Stimulated activated naive B cell treated with anti-CD40 and anti-IgM and Interleukin-4, amounts not matched to agents 10 μg/mL and 1 μg/mL and 100 μg/mL, for 72 hours (primary cell): ENCODE measurements around the gene BRINP2.

Experiments
- ATAC-seq, 2 donors: fragments of 150-1000 bp; cut with Tn5 transposase; replicated peaks; 2 replicates each; pipeline ENCODE4 v1.10.0; 2021; ENCODE audit warnings: moderate library complexity in 1 of 2
- DNase-seq: peaks from one replicate; pipeline ENCODE4 v3.0.0; 2021
- H3K27ac Mint-ChIP-seq: one replicate; pipeline ENCODE4 v1.8.0; 2022; ENCODE audit warnings: mild to moderate bottlenecking, mixed read lengths
- H3K27me3 Mint-ChIP-seq, 2 donors: one replicate each; pipeline ENCODE4 v1.8.0; 2022; ENCODE audit warnings: mixed read lengths in 2 of 2
- H3K36me3 Mint-ChIP-seq, 2 donors: one replicate each; pipeline ENCODE4 v1.8.0; 2022; ENCODE audit warnings: mixed read lengths in 2 of 2, mild to moderate bottlenecking in 1 of 2
- H3K4me1 Mint-ChIP-seq, 2 donors: one replicate each; pipeline ENCODE4 v1.8.0; 2022; ENCODE audit warnings: mixed read lengths in 2 of 2, mild to moderate bottlenecking in 1 of 2
- H3K4me3 Mint-ChIP-seq, 2 donors: one replicate each; pipeline ENCODE4 v1.8.0; 2022; ENCODE audit warnings: mild to moderate bottlenecking in 2 of 2, mixed read lengths in 2 of 2, moderate library complexity in 1 of 2
- H3K9me3 Mint-ChIP-seq, 2 donors: one replicate each; pipeline ENCODE4 v1.8.0; 2022; ENCODE audit warnings: mixed read lengths in 2 of 2, mild to moderate bottlenecking in 1 of 2

The BRINP2 gene, protein sequence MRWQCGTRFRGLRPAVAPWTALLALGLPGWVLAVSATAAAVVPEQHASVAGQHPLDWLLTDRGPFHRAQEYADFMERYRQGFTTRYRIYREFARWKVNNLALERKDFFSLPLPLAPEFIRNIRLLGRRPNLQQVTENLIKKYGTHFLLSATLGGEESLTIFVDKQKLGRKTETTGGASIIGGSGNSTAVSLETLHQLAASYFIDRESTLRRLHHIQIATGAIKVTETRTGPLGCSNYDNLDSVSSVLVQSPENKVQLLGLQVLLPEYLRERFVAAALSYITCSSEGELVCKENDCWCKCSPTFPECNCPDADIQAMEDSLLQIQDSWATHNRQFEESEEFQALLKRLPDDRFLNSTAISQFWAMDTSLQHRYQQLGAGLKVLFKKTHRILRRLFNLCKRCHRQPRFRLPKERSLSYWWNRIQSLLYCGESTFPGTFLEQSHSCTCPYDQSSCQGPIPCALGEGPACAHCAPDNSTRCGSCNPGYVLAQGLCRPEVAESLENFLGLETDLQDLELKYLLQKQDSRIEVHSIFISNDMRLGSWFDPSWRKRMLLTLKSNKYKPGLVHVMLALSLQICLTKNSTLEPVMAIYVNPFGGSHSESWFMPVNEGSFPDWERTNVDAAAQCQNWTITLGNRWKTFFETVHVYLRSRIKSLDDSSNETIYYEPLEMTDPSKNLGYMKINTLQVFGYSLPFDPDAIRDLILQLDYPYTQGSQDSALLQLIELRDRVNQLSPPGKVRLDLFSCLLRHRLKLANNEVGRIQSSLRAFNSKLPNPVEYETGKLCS

DNA sequence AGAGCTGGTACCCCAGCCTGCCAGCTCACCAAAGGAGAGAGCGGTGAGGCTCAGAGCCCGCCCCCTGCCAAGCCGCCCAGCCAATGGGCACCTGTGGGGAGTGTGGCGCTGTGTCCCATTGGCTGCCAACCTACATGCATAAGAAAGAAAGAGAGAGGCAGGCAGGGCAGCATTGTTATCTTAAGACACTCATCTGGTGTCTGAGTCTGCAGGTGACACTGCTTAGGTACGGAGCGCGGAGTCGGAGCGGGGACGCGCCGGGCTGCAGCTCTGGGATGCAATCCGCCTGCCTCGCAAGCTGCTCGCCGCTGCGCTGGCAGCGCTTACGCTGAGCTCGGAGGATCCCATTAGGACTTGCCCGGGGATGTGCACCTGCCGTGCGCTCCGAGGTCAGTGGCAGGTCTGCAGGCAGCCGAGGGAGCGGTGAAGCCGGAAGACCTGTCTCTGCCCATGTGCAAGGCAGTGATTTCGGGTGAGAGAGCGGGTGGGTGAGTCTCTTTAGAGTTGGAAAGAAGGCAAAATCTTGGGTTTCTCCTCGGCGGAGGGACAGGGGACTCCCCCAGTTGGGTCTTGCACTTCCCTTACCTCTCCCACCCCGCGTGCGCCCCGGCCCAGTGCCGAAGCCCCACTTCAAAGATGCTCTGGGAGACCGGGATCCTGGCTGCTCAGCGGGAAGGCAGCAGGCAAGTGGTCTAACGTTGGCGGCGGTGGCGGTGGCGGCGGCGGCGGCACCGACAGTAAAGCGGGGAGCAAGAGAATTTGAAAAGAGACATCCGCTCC lies at the start of gene BRINP2:
Gene BRINP2 (plus strand): TSS at position 203 of the 780 bp plus-strand sequence. CDS start 58,919 bp downstream, outside the sequence.
- peak; percentile 9 for DNase-seq
- Mint-ChIP-seq H3K27me3 (peaks cover 6 to 12% of the 10 kb centered on the region in 2 donors), H3K4me1 (peaks cover 0 to 2% of the 10 kb centered on the region in 2 donors), H3K27ac (no peak within 1 kb of the TSS), H3K9me3 (peaks cover 0 to 2% of the 10 kb centered on the region in 2 donors), H3K36me3 (no peaks in the 10 kb centered on the region), H3K4me3 (no peak within 1 kb of the TSS)
- peak; percentile 89 to 93 for ATAC-seq

- Mint-ChIP-seq H3K9me3 (no peaks in the 10 kb centered on the region), H3K27me3 (no peaks in the 10 kb centered on the region)
- peak; percentile 14 to 39 for ATAC-seq
These were observed 48.1 kb upstream of the BRINP2 start for GRCh38 chr1:177122461-177123251.

DNA sequence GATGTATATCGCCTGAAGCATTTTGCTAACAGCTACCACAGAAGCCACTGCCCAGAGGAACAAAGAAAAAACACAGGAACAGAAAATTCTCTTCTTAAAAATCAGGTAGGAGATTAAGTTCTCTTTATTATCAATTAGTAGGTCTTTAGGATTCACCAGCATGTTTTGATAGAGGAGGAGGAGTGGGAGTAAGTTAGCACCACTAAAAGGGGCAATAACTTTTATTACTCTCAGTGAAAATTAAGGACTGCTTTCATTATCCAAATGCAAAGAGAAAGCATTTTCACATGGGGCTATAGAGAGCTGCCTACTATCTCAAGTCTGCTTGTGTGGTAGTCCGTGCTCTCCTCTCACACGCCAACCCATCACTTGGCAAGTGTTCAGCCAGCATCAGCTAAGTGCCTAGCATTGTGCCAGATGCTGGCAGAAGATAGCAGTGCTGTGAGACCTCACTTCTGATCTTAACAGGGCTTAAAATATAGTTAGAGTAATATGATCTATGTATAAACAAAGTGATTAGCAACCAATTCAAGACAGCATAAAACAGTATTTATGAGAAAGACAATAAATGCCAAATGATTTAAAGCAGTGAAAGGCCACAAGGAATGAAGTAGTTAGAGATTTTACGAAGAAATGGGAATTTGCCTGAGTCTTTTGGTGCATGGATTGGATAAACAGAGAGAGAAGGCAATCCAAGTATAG lies 46.0 kb upstream of the BRINP2 start:
- Mint-ChIP-seq H3K4me1 (peaks cover 3 to 7% of the 10 kb centered on the region in 2 donors), H3K36me3 (no peaks in the 10 kb centered on the region)

More at GRCh38 chr1:177122461-177123251, 48.1 kb upstream of the BRINP2 start:
- H3K4me1 Mint-ChIP-seq = peaks cover 3 to 7% of the 10 kb centered on the region in 2 donors
- no peaks in the 10 kb centered on the region for H3K36me3 Mint-ChIP-seq
- no peak overlapping the region for H3K27ac Mint-ChIP-seq
- DNase-seq = no peak
- no peak overlapping the region for H3K4me3 Mint-ChIP-seq

GRCh38 chr1:177126267-177126666 lies 44.5 kb upstream of the BRINP2 start:
- Mint-ChIP-seq H3K27ac (no peak overlapping the region), H3K4me3 (no peak overlapping the region), H3K9me3 (no peaks in the 10 kb centered on the region), H3K4me1 (peaks cover 3 to 7% of the 10 kb centered on the region in 2 donors), H3K36me3 (no peaks in the 10 kb centered on the region), H3K27me3 (no peaks in the 10 kb centered on the region)
- DNase-seq = no peak
- ATAC-seq = no peak

More for the DNA sequence above, 46.0 kb upstream of the BRINP2 start:
- H3K9me3 Mint-ChIP-seq = no peaks in the 10 kb centered on the region
- H3K4me3 Mint-ChIP-seq = no peak overlapping the region
- H3K27ac Mint-ChIP-seq = no peak overlapping the region
- ATAC-seq = no peak
- H3K27me3 Mint-ChIP-seq = no peaks in the 10 kb centered on the region
- DNase-seq = no peak

- no peaks in the 10 kb centered on the region for H3K9me3 Mint-ChIP-seq
- peaks cover 0 to 4% of the 10 kb centered on the region in 2 donors for H3K27me3 Mint-ChIP-seq
- ATAC-seq (no peak), DNase-seq (no peak)
- H3K27ac Mint-ChIP-seq = no peak overlapping the region
- no peaks in the 10 kb centered on the region for H3K4me1 Mint-ChIP-seq
- H3K4me3 Mint-ChIP-seq = no peak overlapping the region
- no peaks in the 10 kb centered on the region for H3K36me3 Mint-ChIP-seq
These were observed 42.0 kb upstream of the BRINP2 start for GRCh38 chr1:177128665-177129281.

GRCh38 chr1:177130451-177130945 lies 40.3 kb upstream of the BRINP2 start:
- DNase-seq = no peak
- no peak for ATAC-seq
- H3K27ac Mint-ChIP-seq = no peak overlapping the region
- no peaks in the 10 kb centered on the region for H3K9me3 Mint-ChIP-seq
- no peaks in the 10 kb centered on the region for H3K36me3 Mint-ChIP-seq
- H3K4me3 Mint-ChIP-seq = no peak overlapping the region
- peaks cover 0 to 4% of the 10 kb centered on the region in 2 donors for H3K27me3 Mint-ChIP-seq
- peaks cover 3 to 11% of the 10 kb centered on the region in 2 donors for H3K4me1 Mint-ChIP-seq

GRCh38 chr1:177131723-177132122 lies 39.0 kb upstream of the BRINP2 start:
- no peaks in the 10 kb centered on the region for H3K36me3 Mint-ChIP-seq
- H3K4me1 Mint-ChIP-seq = peaks cover 4 to 11% of the 10 kb centered on the region in 2 donors
- peaks cover 0 to 4% of the 10 kb centered on the region in 2 donors for H3K27me3 Mint-ChIP-seq
- H3K27ac Mint-ChIP-seq = no peak overlapping the region
- ATAC-seq (no peak), DNase-seq (no peak)
- no peaks in the 10 kb centered on the region for H3K9me3 Mint-ChIP-seq
- H3K4me3 Mint-ChIP-seq = no peak overlapping the region

DNA sequence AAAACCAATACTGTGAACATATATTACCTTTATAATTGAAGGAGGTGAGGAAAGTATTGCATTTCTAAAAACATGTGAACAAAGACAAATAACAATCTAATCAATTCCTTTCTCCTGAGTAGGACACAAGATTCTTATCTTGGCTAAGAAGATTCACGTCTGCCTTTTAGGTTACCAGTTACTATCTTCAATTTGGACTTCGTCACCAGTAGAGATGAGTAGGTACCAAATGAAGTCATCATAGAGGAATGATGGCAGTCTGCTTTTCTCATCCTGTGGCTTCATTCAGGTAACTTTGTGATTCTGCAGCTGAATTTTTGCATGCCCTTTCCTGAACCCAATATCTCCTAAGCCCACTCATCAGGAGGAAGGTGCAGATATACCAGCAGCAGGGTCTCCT lies 38.6 kb upstream of the BRINP2 start:
- Mint-ChIP-seq H3K4me1 (peaks cover 4 to 11% of the 10 kb centered on the region in 2 donors), H3K27ac (no peak overlapping the region), H3K9me3 (no peaks in the 10 kb centered on the region), H3K4me3 (no peak overlapping the region), H3K27me3 (peaks cover 0 to 4% of the 10 kb centered on the region in 2 donors), H3K36me3 (no peaks in the 10 kb centered on the region)
- no peak for DNase-seq
- no peak for ATAC-seq

GRCh38 chr1:177133977-177134538 lies 36.7 kb upstream of the BRINP2 start:
- no peak overlapping the region for H3K4me3 Mint-ChIP-seq
- H3K27me3 Mint-ChIP-seq = peaks cover 0 to 4% of the 10 kb centered on the region in 2 donors
- ATAC-seq (no peak), DNase-seq (no peak)
- H3K27ac Mint-ChIP-seq = no peak overlapping the region
- H3K4me1 Mint-ChIP-seq = peaks cover 7 to 11% of the 10 kb centered on the region in 2 donors
- H3K36me3 Mint-ChIP-seq = no peaks in the 10 kb centered on the region
- no peaks in the 10 kb centered on the region for H3K9me3 Mint-ChIP-seq

DNA sequence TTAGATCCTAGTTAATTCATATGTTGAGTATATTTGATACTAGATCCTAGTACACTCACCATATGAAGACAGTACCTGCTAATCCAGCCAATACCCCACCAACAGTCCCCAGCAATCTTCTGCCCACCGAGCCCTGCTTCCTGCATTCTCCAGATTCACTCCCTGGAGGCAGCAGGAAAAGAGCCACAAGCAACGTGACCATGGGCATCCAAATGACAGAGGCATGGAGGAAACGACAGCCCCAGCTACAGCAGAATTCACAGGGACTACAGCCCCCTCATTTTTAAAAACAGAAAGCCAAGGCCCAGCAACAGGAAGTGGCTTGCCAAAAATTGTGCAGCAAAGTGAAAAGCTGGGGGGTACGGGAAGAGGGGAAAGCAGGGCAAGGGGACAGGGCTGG lies 35.5 kb upstream of the BRINP2 start:
- Mint-ChIP-seq H3K36me3 (no peaks in the 10 kb centered on the region), H3K27ac (no peak overlapping the region), H3K9me3 (no peaks in the 10 kb centered on the region), H3K4me3 (no peak overlapping the region), H3K4me1 (peaks cover 7 to 18% of the 10 kb centered on the region in 2 donors), H3K27me3 (peaks cover 0 to 4% of the 10 kb centered on the region in 2 donors)
- DNase-seq = no peak
- ATAC-seq = no peak

DNA sequence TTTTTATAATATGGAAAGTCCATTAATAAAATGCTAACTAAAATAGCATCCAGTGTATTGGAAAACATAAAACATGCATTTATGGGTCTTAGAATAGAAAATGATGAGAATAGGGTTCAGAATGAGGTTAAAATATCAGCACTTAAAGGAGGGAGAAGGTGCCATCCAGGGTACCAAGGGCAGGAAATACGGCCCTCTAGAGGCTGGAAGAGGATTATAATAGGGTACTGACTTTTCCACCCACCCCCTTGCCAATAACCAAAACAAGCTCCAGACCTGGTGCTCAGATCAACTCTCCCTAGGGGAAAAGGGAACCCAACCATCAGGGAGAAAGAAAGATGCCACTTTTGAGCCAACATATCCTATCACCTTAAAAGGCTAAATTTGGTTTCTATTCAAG lies 32.9 kb upstream of the BRINP2 start:
- no peaks in the 10 kb centered on the region for H3K36me3 Mint-ChIP-seq
- no peaks in the 10 kb centered on the region for H3K9me3 Mint-ChIP-seq
- no peaks in the 10 kb centered on the region for H3K27me3 Mint-ChIP-seq
- no peak overlapping the region for H3K27ac Mint-ChIP-seq
- DNase-seq (no peak), ATAC-seq (no peak)
- peaks cover 7 to 29% of the 10 kb centered on the region in 2 donors for H3K4me1 Mint-ChIP-seq
- H3K4me3 Mint-ChIP-seq = no peak overlapping the region

DNA sequence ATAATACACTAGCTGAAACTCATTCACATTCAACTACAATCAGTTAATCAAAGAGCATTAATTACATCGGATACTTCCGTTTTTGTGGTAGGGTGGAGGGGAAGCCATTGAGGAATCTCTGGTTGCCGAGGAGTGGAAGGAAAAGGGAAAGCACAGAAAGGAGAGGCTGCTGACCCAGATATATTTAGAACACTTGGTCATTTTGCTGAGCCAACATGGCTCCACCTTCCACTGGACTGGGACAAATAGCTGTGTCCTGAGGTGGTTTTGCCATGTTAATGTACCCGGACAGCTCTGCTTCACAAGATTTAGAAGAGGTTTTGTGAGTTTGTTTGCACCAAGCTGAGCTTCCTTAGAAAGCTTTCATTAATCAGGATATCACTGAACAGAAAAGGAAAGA lies 32.4 kb upstream of the BRINP2 start:
- H3K4me1 Mint-ChIP-seq = peaks cover 7 to 29% of the 10 kb centered on the region in 2 donors
- no peak overlapping the region for H3K27ac Mint-ChIP-seq
- ATAC-seq (no peak), DNase-seq (no peak)
- H3K36me3 Mint-ChIP-seq = no peaks in the 10 kb centered on the region
- H3K4me3 Mint-ChIP-seq = no peak overlapping the region
- H3K27me3 Mint-ChIP-seq = no peaks in the 10 kb centered on the region
- no peaks in the 10 kb centered on the region for H3K9me3 Mint-ChIP-seq
